K562 (cell line): ENCODE measurements around the gene IFITM2. TPM values are rescaled to one million over a fixed set of nuclear protein-coding genes. Genes with fewer than 3 reads are reported as not detected.

Experiments used
- ARID1B ChIP-seq: fragments of 450-650 bp; IDR thresholded peaks from 2 replicates; pipeline ENCODE4 v1.6.1; 2016; ENCODE audit warnings: antibody characterized with exemption, mild to moderate bottlenecking, inconsistent platforms
- BRD9 ChIP-seq: fragments of 450-650 bp; IDR thresholded peaks from 2 replicates; pipeline ENCODE4 v1.6.1; 2018; ENCODE audit warnings: low read depth; ENCODE audit not compliant: partially characterized antibody
- CBFA2T2 ChIP-seq: fragments of 450-650 bp; conservative IDR thresholded peaks from 2 replicates; pipeline ENCODE4 v1.6.1; 2017; ENCODE audit warnings: mild to moderate bottlenecking
- CBFA2T3 ChIP-seq: fragments of 450-650 bp; IDR thresholded peaks from 2 replicates; pipeline ENCODE4 v1.6.1; 2017
- GATAD2B ChIP-seq: fragments of 450-650 bp; IDR thresholded peaks from 2 replicates; pipeline ENCODE4 v1.6.1; 2017; ENCODE audit warnings: mild to moderate bottlenecking, borderline replicate concordance
- HCFC1 ChIP-seq: IDR thresholded peaks from 2 replicates; pipeline ENCODE4 v1.6.1; 2012; ENCODE audit warnings: low read depth, low read length, improper control_type of control experiment
- HDAC1 ChIP-seq, 2 experiments: fragments of 450-650 bp; IDR thresholded peaks; 2 replicates each; pipeline ENCODE4 v1.6.1; 2016 to 2017; ENCODE audit warnings: inconsistent platforms in 1 of 2, mild to moderate bottlenecking in 1 of 2, moderate library complexity in 1 of 2
- HDAC2 ChIP-seq: fragments of 450-650 bp; IDR thresholded peaks from 2 replicates; pipeline ENCODE4 v1.6.1; 2016; ENCODE audit warnings: mild to moderate bottlenecking
- HIVEP1 ChIP-seq: fragments of 250-450 bp; sonication (Bioruptor Pico); IDR thresholded peaks from 2 replicates; pipeline ENCODE4 v1.4.0; 2020; ENCODE audit warnings: mild to moderate bottlenecking
- KLF13 ChIP-seq: fragments of 450-650 bp; IDR thresholded peaks from 2 replicates; pipeline ENCODE4 v1.6.1; 2016; ENCODE audit warnings: missing genetic modification characterization, low read depth, mild to moderate bottlenecking, missing compliant biosample characterization, moderate library complexity, borderline replicate concordance
- RBFOX2 ChIP-seq: fragments of 200-400 bp; formaldehyde crosslinking; IDR thresholded peaks from 2 replicates; pipeline ENCODE4 v1.6.1; 2017; ENCODE audit warnings: low read depth, mild to moderate bottlenecking, low read length, moderate library complexity
- SMARCE1 ChIP-seq: fragments of 450-650 bp; IDR thresholded peaks from 2 replicates; pipeline ENCODE4 v1.7.1; 2016; ENCODE audit warnings: mild to moderate bottlenecking
- TBP ChIP-seq: optimal IDR thresholded peaks from 2 replicates; pipeline ENCODE3; 2011; ENCODE audit warnings: low read depth, low read length, improper control_type of control experiment
- TEAD2 ChIP-seq: fragments of 450-650 bp; IDR thresholded peaks from 2 replicates; pipeline ENCODE4 v1.6.1; 2016; ENCODE audit warnings: missing genetic modification characterization, control low read depth, missing compliant biosample characterization
- ZC3H8 ChIP-seq: fragments of 450-650 bp; IDR thresholded peaks from 2 replicates; pipeline ENCODE4 v1.6.1; 2017
- ZFX ChIP-seq: sonication (generic); formaldehyde crosslinking; IDR thresholded peaks from 2 replicates; pipeline ENCODE4 v1.8.0; 2022; ENCODE audit warnings: mild to moderate bottlenecking, missing genetic modification reagents, moderate library complexity
- ZNF124 ChIP-seq: sonication (generic); formaldehyde crosslinking; IDR thresholded peaks from 2 replicates; pipeline ENCODE4 v1.8.1; 2022; ENCODE audit warnings: missing genetic modification reagents
- ZNF175 ChIP-seq: fragments of 200-800 bp; sonication (Bioruptor generic); IDR thresholded peaks from 2 replicates; pipeline ENCODE4 v1.6.1; 2016; ENCODE audit warnings: low read depth, mild to moderate bottlenecking, missing genetic modification characterization, missing compliant biosample characterization
- ZNF239 ChIP-seq: fragments of 250-450 bp; sonication (Bioruptor Pico); IDR thresholded peaks from 2 replicates; pipeline ENCODE4 v1.4.0; 2020; ENCODE audit warnings: mild to moderate bottlenecking
- ZNF766 ChIP-seq: fragments of 200-800 bp; sonication (Bioruptor generic); conservative IDR thresholded peaks from 2 replicates; pipeline ENCODE4 v1.6.1; 2016; ENCODE audit warnings: missing genetic modification characterization, missing compliant biosample characterization
- polyA plus RNA-seq, 8 experiments: library from polyadenylated mRNA; depleted of rRNA in 4 of 8; stranded (reverse) in 5 of 8; unstranded in 3 of 8; fragments of >200 nt; fragmentation: Nextera tagmentation in 2 of 8; fragmentation: Illumina TruSeq in 1 of 8; extraction: Ambion mirVana in 2 of 8; extraction: Trizol in 1 of 8; gene quantifications; 2 replicates each; pipeline versions ENCODE4 v1.2.1 to v1.2.3, GENCODE V29; 2011 to 2014; ENCODE audit warnings: inconsistent platforms in 1 of 8, missing spikeins in 1 of 8
- total RNA-seq, 7 experiments: library from RNA; depleted of rRNA in 6 of 7; stranded (reverse); fragments of >200 nt in 6 of 7; fragmentation: Illumina TruSeq in 2 of 7; extraction: Trizol in 2 of 7; gene quantifications; 2 replicates each; pipeline versions ENCODE4 v1.2.1 to v1.2.3, GENCODE V29; 2011 to 2021; ENCODE audit warnings: low replicate concordance in 1 of 7
- TF ChIP-seq, protein P1 (sequence below): fragments of 450-650 bp; IDR thresholded peaks from 2 replicates; pipeline ENCODE4 v1.6.1; 2016
- TF ChIP-seq, protein P2 (sequence below): fragments of 450-650 bp; IDR thresholded peaks from 2 replicates; pipeline ENCODE4 v1.6.1; 2014; ENCODE audit warnings: low read depth, mild to moderate bottlenecking, moderate library complexity, borderline replicate concordance
- TF ChIP-seq, protein P3 (sequence below): sonication (generic); formaldehyde crosslinking; IDR thresholded peaks from 2 replicates; pipeline ENCODE4 v1.8.0; 2022; ENCODE audit warnings: mild to moderate bottlenecking, missing genetic modification reagents, borderline replicate concordance
- TF ChIP-seq, protein P4 (sequence below): fragments of 250-450 bp; sonication (Bioruptor Pico); IDR thresholded peaks from 2 replicates; pipeline ENCODE4 v1.8.0; 2021; ENCODE audit warnings: moderate library complexity, mild to moderate bottlenecking, inconsistent platforms
- TF ChIP-seq, protein P5 (sequence below): fragments of 450-650 bp; IDR thresholded peaks from 2 replicates; pipeline ENCODE4 v1.6.1; 2016; ENCODE audit warnings: antibody characterized with exemption

IFITM2 gene
- total and polyA plus RNA-seq, 9 of the 15 experiments (the other 6 are each of a cell fraction or from before 2014, with no cell fraction given), result 52.8 to 4,872 (median 356) TPM

DNA sequence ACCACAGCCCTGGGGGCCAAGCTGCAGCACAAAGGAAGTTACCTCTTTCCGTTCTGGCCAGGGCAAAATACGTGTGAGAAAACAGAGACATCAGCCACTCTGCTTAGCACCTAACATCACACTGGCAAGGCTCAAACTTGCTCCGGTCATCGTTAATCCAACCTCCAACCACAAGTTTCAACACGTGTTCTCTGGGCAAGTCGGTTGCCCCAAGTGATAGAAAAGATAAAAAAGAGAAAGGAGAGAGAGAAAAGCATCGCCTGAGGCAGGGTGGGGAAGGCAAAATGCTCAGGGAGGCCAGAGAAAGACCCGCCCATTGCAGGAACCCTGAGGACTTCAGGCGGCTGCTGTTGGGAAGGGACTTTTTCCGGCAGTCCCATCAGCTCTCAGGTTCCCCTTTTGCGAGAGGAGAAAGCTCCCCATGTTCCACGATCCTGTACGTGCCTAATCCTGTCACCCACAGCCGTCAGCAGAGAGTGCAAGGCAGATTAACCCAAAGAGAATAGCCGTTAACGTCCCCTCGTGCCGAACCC lies 43.2 kb downstream of the IFITM2 start (continued):
- peak; percentile 48; the same call in 1 of the 2 replicates for TF ChIP-seq RBFOX2
- peak; percentile 53; the same call in 1 of the 2 replicates for TF ChIP-seq SMARCE1
- TF ChIP-seq, protein P1, sequence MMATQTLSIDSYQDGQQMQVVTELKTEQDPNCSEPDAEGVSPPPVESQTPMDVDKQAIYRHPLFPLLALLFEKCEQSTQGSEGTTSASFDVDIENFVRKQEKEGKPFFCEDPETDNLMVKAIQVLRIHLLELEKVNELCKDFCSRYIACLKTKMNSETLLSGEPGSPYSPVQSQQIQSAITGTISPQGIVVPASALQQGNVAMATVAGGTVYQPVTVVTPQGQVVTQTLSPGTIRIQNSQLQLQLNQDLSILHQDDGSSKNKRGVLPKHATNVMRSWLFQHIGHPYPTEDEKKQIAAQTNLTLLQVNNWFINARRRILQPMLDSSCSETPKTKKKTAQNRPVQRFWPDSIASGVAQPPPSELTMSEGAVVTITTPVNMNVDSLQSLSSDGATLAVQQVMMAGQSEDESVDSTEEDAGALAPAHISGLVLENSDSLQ, result 0 out of 2 replicates have a peak, but pooled peaks have one; percentile 14
- no peak for TF ChIP-seq GATAD2B
- peak; percentile 45 for TF ChIP-seq BRD9
- 0 out of 2 replicates have a peak, but pooled peaks have one; percentile 14 for TF ChIP-seq KLF13 (tag)
- TF ChIP-seq, protein P2, sequence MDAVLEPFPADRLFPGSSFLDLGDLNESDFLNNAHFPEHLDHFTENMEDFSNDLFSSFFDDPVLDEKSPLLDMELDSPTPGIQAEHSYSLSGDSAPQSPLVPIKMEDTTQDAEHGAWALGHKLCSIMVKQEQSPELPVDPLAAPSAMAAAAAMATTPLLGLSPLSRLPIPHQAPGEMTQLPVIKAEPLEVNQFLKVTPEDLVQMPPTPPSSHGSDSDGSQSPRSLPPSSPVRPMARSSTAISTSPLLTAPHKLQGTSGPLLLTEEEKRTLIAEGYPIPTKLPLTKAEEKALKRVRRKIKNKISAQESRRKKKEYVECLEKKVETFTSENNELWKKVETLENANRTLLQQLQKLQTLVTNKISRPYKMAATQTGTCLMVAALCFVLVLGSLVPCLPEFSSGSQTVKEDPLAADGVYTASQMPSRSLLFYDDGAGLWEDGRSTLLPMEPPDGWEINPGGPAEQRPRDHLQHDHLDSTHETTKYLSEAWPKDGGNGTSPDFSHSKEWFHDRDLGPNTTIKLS, result peak; percentile 25; the same call in 1 of the 2 replicates
- peak; percentile 62 for TF ChIP-seq ZNF766
- peak; percentile 49 for TF ChIP-seq ARID1B
- TF ChIP-seq HDAC2, result peak; percentile 45; the same call in 1 of the 2 replicates
- TF ChIP-seq ZNF239 (CRISPR knock-in tag), result peak; percentile 51
- peak; percentile 38 for TF ChIP-seq TBP
- TF ChIP-seq HCFC1, result no peak
- TF ChIP-seq ZFX, result peak; percentile 35
- TF ChIP-seq CBFA2T3, result peak; percentile 55; the same call in 1 of the 2 replicates
- TF ChIP-seq ZC3H8, result no peak
- TF ChIP-seq, protein P3, sequence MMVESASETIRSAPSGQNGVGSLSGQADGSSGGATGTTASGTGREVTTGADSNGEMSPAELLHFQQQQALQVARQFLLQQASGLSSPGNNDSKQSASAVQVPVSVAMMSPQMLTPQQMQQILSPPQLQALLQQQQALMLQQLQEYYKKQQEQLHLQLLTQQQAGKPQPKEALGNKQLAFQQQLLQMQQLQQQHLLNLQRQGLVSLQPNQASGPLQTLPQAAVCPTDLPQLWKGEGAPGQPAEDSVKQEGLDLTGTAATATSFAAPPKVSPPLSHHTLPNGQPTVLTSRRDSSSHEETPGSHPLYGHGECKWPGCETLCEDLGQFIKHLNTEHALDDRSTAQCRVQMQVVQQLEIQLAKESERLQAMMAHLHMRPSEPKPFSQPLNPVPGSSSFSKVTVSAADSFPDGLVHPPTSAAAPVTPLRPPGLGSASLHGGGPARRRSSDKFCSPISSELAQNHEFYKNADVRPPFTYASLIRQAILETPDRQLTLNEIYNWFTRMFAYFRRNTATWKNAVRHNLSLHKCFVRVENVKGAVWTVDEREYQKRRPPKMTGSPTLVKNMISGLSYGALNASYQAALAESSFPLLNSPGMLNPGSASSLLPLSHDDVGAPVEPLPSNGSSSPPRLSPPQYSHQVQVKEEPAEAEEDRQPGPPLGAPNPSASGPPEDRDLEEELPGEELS (CRISPR knock-in tag), result 0 out of 2 replicates have a peak, but pooled peaks have one; percentile 37
- peak in 1 of 2 experiments; percentile 43; a peak in 1 of 4 replicates for TF ChIP-seq HDAC1 (IDR thresholded peaks at IDR 0.05)
- TF ChIP-seq, protein P4, sequence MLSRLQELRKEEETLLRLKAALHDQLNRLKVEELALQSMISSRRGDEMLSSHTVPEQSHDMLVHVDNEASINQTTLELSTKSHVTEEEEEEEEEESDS (CRISPR knock-in tag), result no peak
- TF ChIP-seq ZNF175 (CRISPR knock-in tag), result peak; percentile 35; the same call in 1 of the 2 replicates
- peak; percentile 55; the same call in 1 of the 2 replicates for TF ChIP-seq HIVEP1
- no peak for TF ChIP-seq ZNF124 (CRISPR knock-in tag)
- TF ChIP-seq, protein P5, sequence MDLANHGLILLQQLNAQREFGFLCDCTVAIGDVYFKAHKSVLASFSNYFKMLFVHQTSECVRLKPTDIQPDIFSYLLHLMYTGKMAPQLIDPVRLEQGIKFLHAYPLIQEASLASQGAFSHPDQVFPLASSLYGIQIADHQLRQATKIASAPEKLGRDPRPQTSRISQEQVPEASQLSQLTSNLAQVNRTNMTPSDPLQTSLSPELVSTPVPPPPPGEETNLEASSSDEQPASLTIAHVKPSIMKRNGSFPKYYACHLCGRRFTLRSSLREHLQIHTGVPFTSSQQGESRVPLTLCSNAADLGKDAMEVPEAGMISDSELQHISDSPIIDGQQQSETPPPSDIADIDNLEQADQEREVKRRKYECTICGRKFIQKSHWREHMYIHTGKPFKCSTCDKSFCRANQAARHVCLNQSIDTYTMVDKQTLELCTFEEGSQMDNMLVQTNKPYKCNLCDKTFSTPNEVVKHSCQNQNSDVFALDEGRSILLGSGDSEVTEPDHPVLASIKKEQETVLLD, result peak; percentile 38; the same call in 1 of the 2 replicates
- TF ChIP-seq CBFA2T2, result no peak; the same call in 1 of the 2 replicates
- TF ChIP-seq TEAD2 (tag), result no peak
